T-cell (primary cell): ENCODE results near the gene EXOC8. TPM values are rescaled to one million over a fixed set of nuclear protein-coding genes. Genes with fewer than 3 reads are reported as not detected.
A peak's percentile ranks its signal among the peaks of the same experiment; 100 is the strongest.

Experiments
- ATAC-seq, 4 experiments: fragments of 200-7000 bp in 3 of 4; fragments of 150-1000 bp in 1 of 4; cut with Tn5 transposase; replicated peaks in 1 of 4; 1 replicate in 3 of 4; 2 replicates in 1 of 4; pipeline ENCODE4 v1.10.0; 2021; ENCODE audit warnings: moderate library complexity in 3 of 4, mild to moderate bottlenecking in 2 of 4, moderate number of reproducible peaks in 1 of 4
- CTCF ChIA-PET, 2 donors: fragments of 300-600 bp; sonication (Branson Sonifier 250); formaldehyde crosslinking; loops; one replicate each; lab custom pipeline; 2022; ENCODE audit warnings: antibody characterized with exemption in 2 of 2; lab: Charles Lee
- POLR2A ChIA-PET, 2 donors: fragments of 300-600 bp; sonication (Branson Sonifier 250); formaldehyde crosslinking; loops; one replicate each; lab custom pipeline; 2022; ENCODE audit warnings: antibody characterized with exemption in 2 of 2; lab: Charles Lee
- DNase-seq, 35 experiments: peaks; one replicate each; pipeline versions ENCODE4 v3.0.0 to v3.0.0-alpha.2; 2013 to 2023
- H3K27ac ChIP-seq: one replicate; pipeline ENCODE4 v1.5.1; 2013; ENCODE audit warnings: low read length
- H3K27me3 ChIP-seq, 2 experiments: replicated peaks in 1 of 2; 1 replicate in 1 of 2; 2 replicates in 1 of 2; pipeline versions ENCODE4 v1.6.1 to v1.7.0; 2013; ENCODE audit warnings: low read length in 1 of 2, mixed read lengths in 1 of 2; ENCODE audit not compliant: control insufficient read depth in 2 of 2, insufficient read depth in 2 of 2; ENCODE audit errors: extremely low read depth in 1 of 2
- H3K36me3 ChIP-seq, 2 donors: 1 replicate in 1 of 2; 2 replicates in 1 of 2; pipeline versions ENCODE4 v1.6.1 to v1.7.0; 2013; ENCODE audit warnings: low read length in 1 of 2; ENCODE audit not compliant: control insufficient read depth in 2 of 2, insufficient read depth in 1 of 2; ENCODE audit errors: extremely low read depth in 1 of 2
- H3K4me1 ChIP-seq, 2 experiments: 1 replicate in 1 of 2; 2 replicates in 1 of 2; pipeline versions ENCODE4 v1.6.1 to v1.7.0; 2013; ENCODE audit warnings: low read length in 2 of 2, mixed read lengths in 1 of 2; ENCODE audit not compliant: insufficient read depth in 2 of 2, control insufficient read depth in 1 of 2; ENCODE audit errors: extremely low read depth in 1 of 2
- H3K4me3 ChIP-seq, 2 donors: 1 replicate in 1 of 2; 2 replicates in 1 of 2; pipeline versions ENCODE4 v1.5.1 to v1.7.0; 2013; ENCODE audit warnings: mild to moderate bottlenecking in 2 of 2, low read length in 1 of 2, moderate library complexity in 1 of 2; ENCODE audit not compliant: control insufficient read depth in 1 of 2; ENCODE audit errors: extremely low read depth in 1 of 2
- H3K9me3 ChIP-seq: 2 replicates; pipeline ENCODE4 v1.7.0; 2013
- H3K27ac Mint-ChIP-seq, 2 donors: one replicate each; pipeline ENCODE4 v1.8.0; 2020 to 2021; ENCODE audit warnings: mild to moderate bottlenecking in 2 of 2, mixed read lengths in 2 of 2
- H3K27me3 Mint-ChIP-seq, 2 donors: one replicate each; pipeline ENCODE4 v1.8.0; 2021 to 2022; ENCODE audit warnings: mixed read lengths in 2 of 2
- H3K36me3 Mint-ChIP-seq: one replicate; pipeline ENCODE4 v1.8.0; 2021; ENCODE audit warnings: mixed read lengths
- H3K4me1 Mint-ChIP-seq, 3 donors: one replicate each; pipeline ENCODE4 v1.8.0; 2020 to 2022; ENCODE audit warnings: mixed read lengths in 3 of 3, mild to moderate bottlenecking in 1 of 3
- H3K4me3 Mint-ChIP-seq, 3 donors: one replicate each; pipeline ENCODE4 v1.8.0; 2020 to 2022; ENCODE audit warnings: mild to moderate bottlenecking in 3 of 3, mixed read lengths in 3 of 3, moderate library complexity in 3 of 3
- H3K9me3 Mint-ChIP-seq, 3 donors: one replicate each; pipeline ENCODE4 v1.8.0; 2020 to 2022; ENCODE audit warnings: mixed read lengths in 3 of 3
- whole genome bisulfite sequencing: methylation state at CpG from one replicate; pipeline ENCODE4 v1.1.5; 2013; ENCODE audit warnings: missing lambda C conversion rate; ENCODE audit not compliant: insufficient coverage; 5-methylcytosine and 5-hydroxymethylcytosine counted together
- total RNA-seq, 35 experiments: library from RNA in 6 of 35; stranded (reverse) in 6 of 35; fragments of 120-200 nt in 1 of 35; gene quantifications; one replicate each; pipeline versions ENCODE4 v1.2.1 to v1.2.4 and lab custom pipeline; 2013 to 2026

The EXOC8 gene
- total RNA-seq, 5 donors from 2014 or later (not counting 1 experiment from before 2014, with no cell fraction given), result 27.3 to 34.9 (median 30.6) TPM

GRCh38 chr1:231348442-231348841, 10.8 kb upstream of the EXOC8 start:
- peaks cover 14 to 67% of the 10 kb centered on the region in 2 donors for H3K36me3 ChIP-seq
- POLR2A ChIA-PET, result interaction anchor here in 1 of 2 donors (0.5 kb wide), 1 partner anchor 375 kb away, joined by 3 read pairs; no protein-coding TSS in a partner anchor
- no peaks in the 10 kb centered on the region for H3K27me3 Mint-ChIP-seq

GRCh38 chr1:231347961-231348360, 10.3 kb upstream of the EXOC8 start:
- Histone ChIP-seq H3K4me1 (no peaks in the 10 kb centered on the region), H3K4me3 (no peak overlapping the region), H3K27ac (no peak overlapping the region), H3K9me3 (no peaks in the 10 kb centered on the region), H3K36me3 (peaks cover 14 to 65% of the 10 kb centered on the region in 2 donors), H3K27me3 (no peaks in the 10 kb centered on the region)
- Mint-ChIP-seq H3K4me1 (peaks cover 9 to 15% (median 10%) of the 10 kb centered on the region in 3 donors), H3K36me3 (peaks cover 56% of the 10 kb centered on the region), H3K9me3 (no peaks in the 10 kb centered on the region), H3K4me3 (no peak overlapping the region), H3K27ac (no peak overlapping the region), H3K27me3 (no peaks in the 10 kb centered on the region)
- ChIA-PET POLR2A (no interaction called here), CTCF (interaction anchor here in 1 of 2 donors (0.6 kb wide), 1 partner anchor 10 kb away, joined by 3 read pairs; the partner anchor contains the start of genes EXOC8 and SPRTN)
- WGBS, result 100% methylated on average over 2 of the region's 4 CpGs
- DNase-seq (no peak), ATAC-seq (no peak)

More at GRCh38 chr1:231348442-231348841, 10.8 kb upstream of the EXOC8 start:
- no peak overlapping the region for H3K4me3 ChIP-seq
- DNase-seq (no peak), ATAC-seq (no peak)
- H3K27me3 ChIP-seq, result no peaks in the 10 kb centered on the region
- Mint-ChIP-seq H3K27ac (no peak overlapping the region), H3K36me3 (peaks cover 55% of the 10 kb centered on the region), H3K4me3 (no peak overlapping the region), H3K9me3 (no peaks in the 10 kb centered on the region), H3K4me1 (peaks cover 4 to 12% (median 8%) of the 10 kb centered on the region in 3 donors)
- WGBS, result 100% methylated on average over 3 of the region's 4 CpGs
- H3K9me3 ChIP-seq, result no peaks in the 10 kb centered on the region
- CTCF ChIA-PET, result interaction anchor here (0.6 to 1.1 kb wide), 3 partner anchors 8 to 11 kb away, joined by 3 to 6 read pairs (median 3); partner anchors contain the start of genes EXOC8 (in 1 of the 2) and SPRTN (in 1 of the 2)
- no peaks in the 10 kb centered on the region for H3K4me1 ChIP-seq
- H3K27ac ChIP-seq, result no peak overlapping the region

GRCh38 chr1:231340328-231341013, 2.8 kb upstream of the EXOC8 start:
- DNase-seq (no peak), ATAC-seq (no peak)
- Mint-ChIP-seq H3K36me3 (peaks cover 45% of the 10 kb centered on the region), H3K27me3 (peaks cover 0 to 3% of the 10 kb centered on the region in 2 donors), H3K9me3 (peaks cover 0 to 2% (median 0%) of the 10 kb centered on the region in 3 donors), H3K27ac (no peak overlapping the region), H3K4me3 (no peak overlapping the region), H3K4me1 (peaks cover 57 to 59% (median 59%) of the 10 kb centered on the region in 3 donors)
- Histone ChIP-seq H3K27ac (no peak overlapping the region), H3K9me3 (no peaks in the 10 kb centered on the region), H3K4me3 (no peak overlapping the region), H3K27me3 (no peaks in the 10 kb centered on the region), H3K4me1 (peaks cover 23 to 32% of the 10 kb centered on the region in 2 experiments), H3K36me3 (peaks cover 0 to 17% of the 10 kb centered on the region in 2 donors)
- POLR2A ChIA-PET, result no interaction called here
- CTCF ChIA-PET, result interaction anchor here in 1 of 2 donors (0.6 to 1.2 kb wide), 2 partner anchors 8 to 23 kb away, joined by 3 read pairs; no protein-coding TSS in a partner anchor
- 100% methylated on average over 1 of the region's 6 CpGs for WGBS

GRCh38 chr1:231338270-231339128, 847 bp upstream of the EXOC8 start, which contains the start of gene SPRTN:
TSS of gene SPRTN (plus strand) at chr1:231338293. CDS start at chr1:231338384, 91 bp downstream.
- POLR2A ChIA-PET, result interaction anchor here (0.6 to 1.6 kb wide), 9 partner anchors 7 to 277 kb away, joined by 3 to 7 read pairs (median 3); no protein-coding TSS in a partner anchor
- Mint-ChIP-seq H3K4me1 (peaks cover 64 to 69% (median 69%) of the 10 kb centered on the region in 3 donors), H3K4me3 (peak within 1 kb of the TSS; percentile 97 to 100 (median 100)), H3K27ac (peak within 1 kb of the TSS; percentile 99 to 100), H3K36me3 (peaks cover 35% of the 10 kb centered on the region), H3K9me3 (peaks cover 0 to 2% (median 0%) of the 10 kb centered on the region in 3 donors), H3K27me3 (peaks cover 0 to 3% of the 10 kb centered on the region in 2 donors)
- Histone ChIP-seq H3K4me1 (peaks cover 29 to 39% of the 10 kb centered on the region in 2 experiments), H3K4me3 (peak within 1 kb of the TSS; percentile 95), H3K27ac (peak within 1 kb of the TSS; percentile 96), H3K36me3 (peaks cover 0 to 9% of the 10 kb centered on the region in 2 donors), H3K9me3 (no peaks in the 10 kb centered on the region), H3K27me3 (no peaks in the 10 kb centered on the region)
- ATAC-seq (peak in 2 of 4 experiments; percentile 1 to 7), DNase-seq (peak in 1 of 35 experiments; percentile 8)
- under 1% methylated on average over 29 of the region's 43 CpGs for WGBS
- CTCF ChIA-PET, result interaction anchor here (0.5 to 1.7 kb wide), 14 partner anchors 10 to 1289 kb away, joined by 3 to 7 read pairs (median 4); partner anchors contain the start of gene TSNAX (in 1 of the 2)

- H3K4me1 Mint-ChIP-seq, result peaks cover 62 to 76% (median 71%) of the 10 kb centered on the region in 3 donors
- ChIA-PET CTCF (interaction anchor here in 1 of 2 donors (0.6 to 1.7 kb wide), 4 partner anchors 9 to 1290 kb away, joined by 3 to 7 read pairs (median 4); no protein-coding TSS in a partner anchor), POLR2A (interaction anchor here (0.6 to 1.6 kb wide), 5 partner anchors 9 to 289 kb away, joined by 3 to 7 read pairs (median 3); no protein-coding TSS in a partner anchor)
- DNase-seq, result no peak
- WGBS, result 4% methylated on average over 20 of the region's 32 CpGs
- H3K9me3 Mint-ChIP-seq, result peaks cover 0 to 2% (median 0%) of the 10 kb centered on the region in 3 donors
- H3K4me3 Mint-ChIP-seq, result peak overlapping the region; percentile 97 to 100 (median 100)
- H3K27ac Mint-ChIP-seq, result peak overlapping the region; percentile 99 to 100
- peak overlapping the region; percentile 95 for H3K4me3 ChIP-seq
- H3K27ac ChIP-seq, result peak overlapping the region; percentile 96
- peaks cover 32 to 39% of the 10 kb centered on the region in 2 experiments for H3K4me1 ChIP-seq
- peak in 2 of 4 experiments; percentile 0 to 2 for ATAC-seq
- H3K27me3 Mint-ChIP-seq, result peaks cover 0 to 3% of the 10 kb centered on the region in 2 donors
- peaks cover 34% of the 10 kb centered on the region for H3K36me3 Mint-ChIP-seq
- no peaks in the 10 kb centered on the region for H3K27me3 ChIP-seq
- no peaks in the 10 kb centered on the region for H3K9me3 ChIP-seq
- H3K36me3 ChIP-seq, result peaks cover 0 to 8% of the 10 kb centered on the region in 2 donors
Observed at GRCh38 chr1:231337043-231337471, 595 bp downstream of the EXOC8 start.
